Measurements from ENCODE around the gene NDE1.
"Not testable (repeated sequence)": the region's sequence is repeated elsewhere in the genome, so short reads cannot be mapped to it uniquely, and the experiment has no call there.

The NDE1 gene

GRCh38 chr16:15606518-15607220 lies 43.4 kb upstream of the NDE1 start:
- no peak for DNase-seq (ENCODE audit: low read depth, low spot score)
- in situ Hi-C loops (cut with HindIII; ENCODE audit: low sequenced_read_pairs): no loop called here
- no peak for TF ChIP-seq CTCF (IDR thresholded peaks at IDR 0.05; ENCODE audit: low read depth, low read length)
- no peak overlapping the region for H3K4me3 ChIP-seq (ENCODE audit: low read depth, low read length)

- DNase-seq (ENCODE audit: low read depth, low spot score); H3K4me3 ChIP-seq (ENCODE audit: low read depth, low read length); in situ Hi-C loops (cut with HindIII; ENCODE audit: low sequenced_read_pairs): not testable (repeated sequence)
Measured at GRCh38 chr16:15607221-15607699, 42.8 kb upstream of the NDE1 start.

GRCh38 chr16:15607700-15608396 lies 42.2 kb upstream of the NDE1 start:
- in situ Hi-C loops (cut with HindIII; ENCODE audit: low sequenced_read_pairs): no loop called here
- DNase-seq (ENCODE audit: low read depth, low spot score): peak; percentile 77
- H3K4me3 ChIP-seq (ENCODE audit: low read depth, low read length): no peak overlapping the region
- TF ChIP-seq CTCF (IDR thresholded peaks at IDR 0.05; ENCODE audit: low read depth, low read length): no peak

DNA sequence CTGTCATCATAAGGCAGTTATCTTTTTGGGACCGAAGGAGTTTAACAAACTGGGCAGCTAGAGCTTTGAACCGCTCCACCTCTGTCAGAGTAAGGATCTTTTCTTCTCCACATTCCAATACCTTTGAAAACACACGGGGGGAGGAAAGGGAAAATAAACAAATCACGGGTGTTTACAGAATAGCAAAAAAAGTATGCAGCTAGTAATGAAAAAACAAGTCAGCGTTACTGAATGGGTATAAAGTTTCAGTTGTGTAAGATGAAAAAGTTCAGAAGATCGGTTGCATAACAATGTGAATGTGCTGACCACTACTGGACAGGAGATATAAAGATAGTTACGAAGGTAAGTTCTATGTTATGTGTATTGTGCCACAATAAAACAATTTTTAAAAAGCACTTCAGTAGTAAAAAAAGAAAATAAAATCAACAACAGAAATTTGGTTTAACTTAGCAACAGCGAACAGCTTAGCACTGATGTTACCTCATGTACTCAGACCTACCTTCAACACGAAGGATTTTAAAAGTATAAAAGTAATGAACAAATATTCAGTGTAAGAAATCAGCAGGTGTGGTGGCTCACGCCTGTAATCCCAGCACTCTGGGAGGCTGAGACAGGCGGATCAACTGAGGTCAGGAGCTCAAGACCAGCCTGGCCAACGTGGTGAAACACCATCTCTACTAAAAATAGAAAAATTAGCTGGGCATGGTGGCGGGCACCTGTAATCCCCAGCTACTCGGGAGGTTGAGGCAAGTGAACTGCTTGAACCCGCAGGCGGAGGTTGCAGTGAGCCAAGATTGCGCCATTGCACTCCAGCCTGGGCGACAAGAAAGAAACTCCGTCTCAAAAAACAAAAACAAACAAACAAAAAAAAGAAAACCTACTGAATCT lies 41.4 kb upstream of the NDE1 start:
- no peak for TF ChIP-seq CTCF (IDR thresholded peaks at IDR 0.05; ENCODE audit: low read depth, low read length)
- in situ Hi-C loops (cut with HindIII; ENCODE audit: low sequenced_read_pairs): no loop called here
- H3K4me3 ChIP-seq (ENCODE audit: low read depth, low read length): no peak overlapping the region
- DNase-seq (ENCODE audit: low read depth, low spot score): peak; percentile 25

DNA sequence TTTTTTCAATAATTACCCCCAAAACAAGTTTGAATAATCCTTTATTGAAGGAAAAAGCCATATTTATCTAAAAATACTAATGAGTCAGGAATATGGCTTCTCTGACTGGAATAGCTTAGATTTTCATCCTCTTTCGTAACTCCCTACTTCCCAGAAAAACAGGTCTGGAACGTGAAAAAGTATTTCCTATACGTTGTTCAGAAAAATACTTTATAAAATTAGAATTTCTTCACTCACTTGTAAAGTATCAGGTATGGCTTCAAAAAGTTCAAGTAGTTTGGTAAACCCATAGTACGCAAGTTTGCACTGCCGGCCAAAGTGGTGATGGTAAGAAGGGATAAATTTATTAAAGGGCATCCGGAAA lies 40.8 kb upstream of the NDE1 start:
- in situ Hi-C loops (cut with HindIII; ENCODE audit: low sequenced_read_pairs): no loop called here
- TF ChIP-seq CTCF (IDR thresholded peaks at IDR 0.05; ENCODE audit: low read depth, low read length): no peak
- DNase-seq (ENCODE audit: low read depth, low spot score): no peak
- H3K4me3 ChIP-seq (ENCODE audit: low read depth, low read length): no peak overlapping the region

DNA sequence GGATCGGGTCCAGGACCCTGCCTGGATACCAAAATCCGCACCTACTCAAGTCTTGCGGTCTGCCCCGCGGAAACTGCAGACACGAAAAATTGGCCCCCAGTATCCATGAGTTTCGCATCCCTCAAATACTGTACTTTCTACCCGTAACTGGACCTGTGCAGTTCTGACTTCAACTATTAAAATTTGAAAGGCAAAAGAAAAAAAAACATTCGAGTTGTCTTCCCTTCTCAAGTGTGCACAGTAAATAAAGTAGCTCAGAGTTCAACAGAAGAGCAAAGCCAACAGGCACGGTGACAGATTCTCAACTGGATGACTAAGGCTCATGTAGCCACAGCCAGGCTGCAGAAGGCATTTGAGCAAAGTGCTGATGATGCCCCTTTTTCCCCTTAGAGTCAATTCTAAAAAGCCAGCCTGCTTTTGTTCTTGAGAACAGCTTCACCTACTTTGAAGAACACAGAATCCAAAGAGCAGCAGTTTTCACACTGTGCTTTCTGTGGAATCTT lies 39.6 kb upstream of the NDE1 start:
- no peak overlapping the region for H3K4me3 ChIP-seq (ENCODE audit: low read depth, low read length)
- in situ Hi-C loops (cut with HindIII; ENCODE audit: low sequenced_read_pairs): no loop called here
- peak; percentile 25 for DNase-seq (ENCODE audit: low read depth, low spot score)
- no peak for TF ChIP-seq CTCF (IDR thresholded peaks at IDR 0.05; ENCODE audit: low read depth, low read length)
